GM10266 (cell line): ENCODE results near the gene ULK2.
A peak's percentile ranks its signal among the peaks of the same experiment; 100 is the strongest.

Experiments
- DNase-seq: peaks from one replicate; pipeline ENCODE4 v3.0.0; 2012; ENCODE audit errors: extremely low spot score
- TF ChIP-seq, protein P1 (sequence below): IDR thresholded peaks from 2 replicates; pipeline ENCODE4 v1.5.1; 2012; ENCODE audit warnings: mild to moderate bottlenecking, low read depth; ENCODE audit not compliant: control insufficient read depth, insufficient read depth; ENCODE audit errors: missing control alignments

ULK2 gene

GRCh38 chr17:19867329-19868078 is at the start of gene ULK2:
Gene ULK2, minus strand, starts transcription at chr17:19867936. Its CDS starts 519 bp downstream, at chr17:19867417.
- TF ChIP-seq, protein P1, sequence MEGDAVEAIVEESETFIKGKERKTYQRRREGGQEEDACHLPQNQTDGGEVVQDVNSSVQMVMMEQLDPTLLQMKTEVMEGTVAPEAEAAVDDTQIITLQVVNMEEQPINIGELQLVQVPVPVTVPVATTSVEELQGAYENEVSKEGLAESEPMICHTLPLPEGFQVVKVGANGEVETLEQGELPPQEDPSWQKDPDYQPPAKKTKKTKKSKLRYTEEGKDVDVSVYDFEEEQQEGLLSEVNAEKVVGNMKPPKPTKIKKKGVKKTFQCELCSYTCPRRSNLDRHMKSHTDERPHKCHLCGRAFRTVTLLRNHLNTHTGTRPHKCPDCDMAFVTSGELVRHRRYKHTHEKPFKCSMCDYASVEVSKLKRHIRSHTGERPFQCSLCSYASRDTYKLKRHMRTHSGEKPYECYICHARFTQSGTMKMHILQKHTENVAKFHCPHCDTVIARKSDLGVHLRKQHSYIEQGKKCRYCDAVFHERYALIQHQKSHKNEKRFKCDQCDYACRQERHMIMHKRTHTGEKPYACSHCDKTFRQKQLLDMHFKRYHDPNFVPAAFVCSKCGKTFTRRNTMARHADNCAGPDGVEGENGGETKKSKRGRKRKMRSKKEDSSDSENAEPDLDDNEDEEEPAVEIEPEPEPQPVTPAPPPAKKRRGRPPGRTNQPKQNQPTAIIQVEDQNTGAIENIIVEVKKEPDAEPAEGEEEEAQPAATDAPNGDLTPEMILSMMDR, result peak; percentile 26
- DNase-seq, result peak; percentile 82

GRCh38 chr17:19915245-19915978 is 47.7 kb upstream of the ULK2 start:
- no peak for DNase-seq
- TF ChIP-seq, protein P1, result no peak

- no peak for DNase-seq
- TF ChIP-seq, protein P1, result no peak
These were observed 43.3 kb upstream of the ULK2 start for GRCh38 chr17:19911033-19911432.

GRCh38 chr17:19909139-19909538 is 41.4 kb upstream of the ULK2 start:
- TF ChIP-seq, protein P1, result no peak

GRCh38 chr17:19905502-19905901 is 37.8 kb upstream of the ULK2 start:
- DNase-seq, result no peak
- TF ChIP-seq, protein P1, result no peak

More at GRCh38 chr17:19909139-19909538, 41.4 kb upstream of the ULK2 start:
- no peak for DNase-seq

GRCh38 chr17:19904924-19905323 is 37.2 kb upstream of the ULK2 start:
- DNase-seq, result no peak
- TF ChIP-seq, protein P1, result no peak

GRCh38 chr17:19904412-19904811 is 36.7 kb upstream of the ULK2 start:
- no peak for DNase-seq
- TF ChIP-seq, protein P1, result no peak
